Activated T-helper 1 cell treated with anti-CD3 and anti-CD28 coated beads, Interleukin-12 subunit alpha, Interleukin-12 subunit beta, Interleukin-2, Interleukin-4 antibody, amounts not matched to agents 30 ng/mL and 10 ng/mL and 1 ng/mL, durations not matched to agents 14 hours and 24 hours and 36 hours (primary cell): ENCODE measurements around the gene SPATA32. TPM values are rescaled to one million over a fixed set of nuclear protein-coding genes. Genes with fewer than 3 reads are reported as not detected.
"Not testable (repeated sequence)": the region's sequence is repeated elsewhere in the genome, so short reads cannot be mapped to it uniquely, and the experiment has no call there.

Experiments
- DNase-seq: peaks from one replicate; pipeline ENCODE4 v3.0.0; 2021; ENCODE audit warnings: low spot score
- H3K27ac Mint-ChIP-seq: one replicate; pipeline ENCODE4 v1.8.0; 2021; ENCODE audit warnings: mild to moderate bottlenecking, mixed read lengths
- H3K27me3 Mint-ChIP-seq: one replicate; pipeline ENCODE4 v1.8.0; 2022; ENCODE audit warnings: mild to moderate bottlenecking, moderate library complexity, mixed read lengths; ENCODE audit not compliant: insufficient read depth
- H3K36me3 Mint-ChIP-seq: one replicate; pipeline ENCODE4 v1.8.0; 2021; ENCODE audit warnings: low read depth, mixed read lengths
- H3K4me1 Mint-ChIP-seq: one replicate; pipeline ENCODE4 v1.8.0; 2021; ENCODE audit warnings: low read depth, mixed read lengths
- H3K4me3 Mint-ChIP-seq: one replicate; pipeline ENCODE4 v1.8.0; 2021; ENCODE audit warnings: mild to moderate bottlenecking, moderate library complexity, mixed read lengths
- H3K9me3 Mint-ChIP-seq: one replicate; pipeline ENCODE4 v1.8.0; 2021; ENCODE audit warnings: mixed read lengths
- intact Hi-C: fragments of 100-400 bp; cut with micrococcal nuclease; formaldehyde crosslinking; loops from one replicate; pipeline ENCODE4 v1.15.1; 2024
- total RNA-seq: library from RNA; stranded (reverse); gene quantifications from 2 replicates; pipeline ENCODE4 v1.2.3, GENCODE V29; 2022

The SPATA32 gene
- total RNA-seq, 1 donor from 2014 or later, result 0.44 TPM

GRCh38 chr17:45302220-45302619 lies 40.3 kb upstream of the SPATA32 start:
- not testable (repeated sequence) for DNase-seq, H3K9me3 Mint-ChIP-seq, H3K4me3 Mint-ChIP-seq, H3K27me3 Mint-ChIP-seq
- Mint-ChIP-seq H3K27ac (peak overlapping the region; percentile 88), H3K4me1 (peaks cover 76% of the 10 kb centered on the region), H3K36me3 (peaks cover 43% of the 10 kb centered on the region)
- intact Hi-C loops, result loop anchor here (2.0 kb wide), 1 partner anchor 15 kb away; the partner anchor contains the start of gene MAP3K14

GRCh38 chr17:45301674-45302073 lies 39.8 kb upstream of the SPATA32 start:
- Mint-ChIP-seq H3K4me1 (peaks cover 78% of the 10 kb centered on the region), H3K4me3 (no peak overlapping the region), H3K9me3 (no peaks in the 10 kb centered on the region), H3K27ac (no peak overlapping the region), H3K36me3 (peaks cover 48% of the 10 kb centered on the region), H3K27me3 (no peaks in the 10 kb centered on the region)
- intact Hi-C loops, result loop anchor here (2.0 kb wide), 1 partner anchor 15 kb away; the partner anchor contains the start of gene MAP3K14
- DNase-seq, result no peak

GRCh38 chr17:45300060-45300751 lies 38.3 kb upstream of the SPATA32 start:
- H3K27ac Mint-ChIP-seq, result peak overlapping the region; percentile 80
- H3K4me3 Mint-ChIP-seq, result no peak overlapping the region
- H3K27me3 Mint-ChIP-seq, result no peaks in the 10 kb centered on the region
- no peaks in the 10 kb centered on the region for H3K9me3 Mint-ChIP-seq
- H3K4me1 Mint-ChIP-seq, result peaks cover 79% of the 10 kb centered on the region
- no peak for DNase-seq
- peaks cover 51% of the 10 kb centered on the region for H3K36me3 Mint-ChIP-seq
- intact Hi-C loops, result no loop called here

GRCh38 chr17:45299361-45299760 lies 37.5 kb upstream of the SPATA32 start:
- H3K9me3 Mint-ChIP-seq, result no peaks in the 10 kb centered on the region
- peak overlapping the region; percentile 66 for H3K27ac Mint-ChIP-seq
- peaks cover 47% of the 10 kb centered on the region for H3K36me3 Mint-ChIP-seq
- intact Hi-C loops, result no loop called here
- H3K4me3 Mint-ChIP-seq, result no peak overlapping the region
- no peak for DNase-seq
- H3K27me3 Mint-ChIP-seq, result no peaks in the 10 kb centered on the region
- peaks cover 78% of the 10 kb centered on the region for H3K4me1 Mint-ChIP-seq

- peaks cover 79% of the 10 kb centered on the region for H3K4me1 Mint-ChIP-seq
- intact Hi-C loops, result no loop called here
- no peak for DNase-seq
- peaks cover 44% of the 10 kb centered on the region for H3K36me3 Mint-ChIP-seq
- H3K27ac Mint-ChIP-seq, result peak overlapping the region; percentile 25
- H3K4me3 Mint-ChIP-seq, result no peak overlapping the region
- H3K27me3 Mint-ChIP-seq, result no peaks in the 10 kb centered on the region
- no peaks in the 10 kb centered on the region for H3K9me3 Mint-ChIP-seq
These were observed 36.8 kb upstream of the SPATA32 start for GRCh38 chr17:45298546-45299285.

- Mint-ChIP-seq H3K4me1 (peaks cover 85% of the 10 kb centered on the region), H3K9me3 (no peaks in the 10 kb centered on the region), H3K36me3 (peaks cover 41% of the 10 kb centered on the region), H3K27me3 (no peaks in the 10 kb centered on the region), H3K27ac (peak overlapping the region; percentile 82), H3K4me3 (peak overlapping the region; percentile 19)
- intact Hi-C loops, result no loop called here
- no peak for DNase-seq
These were observed 34.9 kb upstream of the SPATA32 start for GRCh38 chr17:45296833-45297124.

GRCh38 chr17:45296003-45296832 lies 34.3 kb upstream of the SPATA32 start:
- Mint-ChIP-seq H3K4me3 (peak overlapping the region; percentile 19), H3K9me3 (no peaks in the 10 kb centered on the region), H3K4me1 (peaks cover 88% of the 10 kb centered on the region), H3K27ac (peak overlapping the region; percentile 82), H3K27me3 (no peaks in the 10 kb centered on the region), H3K36me3 (peaks cover 41% of the 10 kb centered on the region)
- DNase-seq, result no peak
- intact Hi-C loops, result no loop called here

- Mint-ChIP-seq H3K27ac (no peak overlapping the region), H3K9me3 (no peaks in the 10 kb centered on the region), H3K4me1 (peaks cover 83% of the 10 kb centered on the region), H3K4me3 (no peak overlapping the region), H3K36me3 (peaks cover 43% of the 10 kb centered on the region), H3K27me3 (no peaks in the 10 kb centered on the region)
- no peak for DNase-seq
- intact Hi-C loops, result no loop called here
These were observed 32.6 kb upstream of the SPATA32 start for GRCh38 chr17:45294506-45294905.

GRCh38 chr17:45293413-45294211 lies 31.7 kb upstream of the SPATA32 start:
- Mint-ChIP-seq H3K9me3 (no peaks in the 10 kb centered on the region), H3K36me3 (peaks cover 41% of the 10 kb centered on the region), H3K27ac (peak overlapping the region; percentile 62), H3K27me3 (no peaks in the 10 kb centered on the region), H3K4me3 (no peak overlapping the region), H3K4me1 (peaks cover 74% of the 10 kb centered on the region)
- intact Hi-C loops, result no loop called here
- DNase-seq, result no peak

GRCh38 chr17:45292696-45293412 lies 31.0 kb upstream of the SPATA32 start:
- H3K36me3 Mint-ChIP-seq, result peaks cover 37% of the 10 kb centered on the region
- no peaks in the 10 kb centered on the region for H3K27me3 Mint-ChIP-seq
- peaks cover 67% of the 10 kb centered on the region for H3K4me1 Mint-ChIP-seq
- H3K9me3 Mint-ChIP-seq, result no peaks in the 10 kb centered on the region
- no peak for DNase-seq
- H3K4me3 Mint-ChIP-seq, result no peak overlapping the region
- intact Hi-C loops, result no loop called here
- peak overlapping the region; percentile 62 for H3K27ac Mint-ChIP-seq

- Mint-ChIP-seq H3K4me1 (peaks cover 54% of the 10 kb centered on the region), H3K9me3 (no peaks in the 10 kb centered on the region), H3K4me3 (no peak overlapping the region), H3K27me3 (no peaks in the 10 kb centered on the region), H3K27ac (peak overlapping the region; percentile 40), H3K36me3 (peaks cover 32% of the 10 kb centered on the region)
- intact Hi-C loops, result no loop called here
- no peak for DNase-seq
These were observed 29.4 kb upstream of the SPATA32 start for GRCh38 chr17:45291171-45291805.
